GM06990 (cell line): ENCODE data around the gene NDUFAF5.

Experiments
- DNase-seq: peaks from one replicate; pipeline ENCODE4 v3.0.0-alpha.2; 2011; ENCODE audit not compliant: insufficient read length; ENCODE audit errors: extremely low read depth
- H3K27me3 ChIP-seq: replicated peaks from 2 replicates; pipeline ENCODE4 v1.6.0; 2011; ENCODE audit warnings: low read length; ENCODE audit not compliant: control insufficient read depth, insufficient read depth
- H3K36me3 ChIP-seq: 2 replicates; pipeline ENCODE4 v1.5.1; 2011; ENCODE audit warnings: low read length; ENCODE audit not compliant: control insufficient read depth, insufficient read depth
- H3K4me3 ChIP-seq: replicated peaks from 2 replicates; pipeline ENCODE4 v1.5.1; 2011; ENCODE audit warnings: low read depth, mild to moderate bottlenecking, control low read depth, low read length
- TF ChIP-seq, protein P1 (sequence below): IDR thresholded peaks from 2 replicates; pipeline ENCODE4 v1.5.1; 2011; ENCODE audit warnings: low read length, control low read depth, mild to moderate bottlenecking, inconsistent platforms; ENCODE audit not compliant: insufficient read depth, poor library complexity, severe bottlenecking

The NDUFAF5 gene

DNA sequence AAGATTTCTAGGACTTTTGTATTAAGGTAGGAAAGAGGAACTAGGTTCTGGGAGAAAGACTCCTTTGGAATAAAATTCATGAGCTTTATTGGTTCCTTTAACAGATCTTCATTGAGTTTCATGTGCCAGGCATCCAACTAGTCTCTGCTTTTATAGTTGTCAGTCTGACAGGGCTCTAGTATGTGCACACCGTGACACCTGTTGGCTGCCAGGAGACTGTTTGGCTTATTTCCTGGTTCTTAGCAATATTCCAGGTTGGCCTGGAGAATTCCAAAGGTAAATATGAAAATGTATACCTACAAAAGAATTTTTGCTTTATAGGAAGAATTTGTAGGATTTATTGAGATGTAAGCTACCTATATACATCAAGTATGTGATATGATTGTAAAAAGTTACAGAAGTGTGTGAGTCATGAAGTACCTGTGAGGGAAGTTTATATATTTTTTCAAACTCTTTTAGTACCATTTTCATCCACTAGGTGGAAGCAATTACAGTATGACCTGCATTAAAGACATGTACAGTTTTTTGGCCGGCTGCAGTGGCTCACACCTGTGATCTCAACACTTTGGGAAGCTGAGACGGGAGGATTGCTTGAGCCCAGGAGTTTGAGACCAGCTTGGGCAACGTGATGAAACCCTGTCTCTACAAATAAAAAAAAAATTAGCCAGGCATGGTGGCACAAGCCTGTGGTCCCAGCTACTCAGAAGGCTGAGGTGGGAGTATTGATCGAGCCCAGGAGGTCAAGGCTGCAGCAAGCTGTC is 35.2 kb downstream of the NDUFAF5 start:
- H3K36me3 ChIP-seq = peaks cover 6% of the 10 kb centered on the region
- TF ChIP-seq, protein P1, sequence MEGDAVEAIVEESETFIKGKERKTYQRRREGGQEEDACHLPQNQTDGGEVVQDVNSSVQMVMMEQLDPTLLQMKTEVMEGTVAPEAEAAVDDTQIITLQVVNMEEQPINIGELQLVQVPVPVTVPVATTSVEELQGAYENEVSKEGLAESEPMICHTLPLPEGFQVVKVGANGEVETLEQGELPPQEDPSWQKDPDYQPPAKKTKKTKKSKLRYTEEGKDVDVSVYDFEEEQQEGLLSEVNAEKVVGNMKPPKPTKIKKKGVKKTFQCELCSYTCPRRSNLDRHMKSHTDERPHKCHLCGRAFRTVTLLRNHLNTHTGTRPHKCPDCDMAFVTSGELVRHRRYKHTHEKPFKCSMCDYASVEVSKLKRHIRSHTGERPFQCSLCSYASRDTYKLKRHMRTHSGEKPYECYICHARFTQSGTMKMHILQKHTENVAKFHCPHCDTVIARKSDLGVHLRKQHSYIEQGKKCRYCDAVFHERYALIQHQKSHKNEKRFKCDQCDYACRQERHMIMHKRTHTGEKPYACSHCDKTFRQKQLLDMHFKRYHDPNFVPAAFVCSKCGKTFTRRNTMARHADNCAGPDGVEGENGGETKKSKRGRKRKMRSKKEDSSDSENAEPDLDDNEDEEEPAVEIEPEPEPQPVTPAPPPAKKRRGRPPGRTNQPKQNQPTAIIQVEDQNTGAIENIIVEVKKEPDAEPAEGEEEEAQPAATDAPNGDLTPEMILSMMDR = peak; percentile 54
- no peak overlapping the region for H3K4me3 ChIP-seq
- DNase-seq = peak; percentile 6
- H3K27me3 ChIP-seq = no peaks in the 10 kb centered on the region

DNA sequence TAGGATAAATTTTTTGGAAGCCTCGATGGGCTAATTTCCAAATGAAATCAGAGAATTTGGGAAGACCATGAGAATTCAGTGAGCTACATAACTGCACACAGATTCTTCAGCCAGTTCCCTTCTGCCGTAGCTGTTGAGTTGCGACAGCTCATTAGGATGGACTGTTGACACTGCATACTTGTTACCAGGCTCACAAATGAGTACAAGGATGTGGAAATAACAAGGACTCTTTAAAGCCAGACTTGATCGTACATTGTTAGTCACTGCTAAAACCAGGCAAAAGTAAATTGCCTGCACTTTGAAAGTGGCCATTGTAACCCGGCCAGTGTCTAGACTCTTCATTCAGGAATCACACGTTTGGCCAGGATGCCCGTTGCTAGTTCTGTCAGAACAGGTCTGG is 37.0 kb downstream of the NDUFAF5 start:
- TF ChIP-seq, protein P1 = no peak
- Histone ChIP-seq H3K4me3 (no peak overlapping the region), H3K27me3 (no peaks in the 10 kb centered on the region), H3K36me3 (peaks cover 2% of the 10 kb centered on the region)
- no peak for DNase-seq

- peaks cover 2% of the 10 kb centered on the region for H3K36me3 ChIP-seq
- no peaks in the 10 kb centered on the region for H3K27me3 ChIP-seq
- H3K4me3 ChIP-seq = no peak overlapping the region
- TF ChIP-seq, protein P1 = no peak
- DNase-seq = no peak
Measured at GRCh38 chr20:13822459-13822858, 37.6 kb downstream of the NDUFAF5 start.

- Histone ChIP-seq H3K36me3 (no peaks in the 10 kb centered on the region), H3K27me3 (no peaks in the 10 kb centered on the region), H3K4me3 (no peak overlapping the region)
- TF ChIP-seq, protein P1 = no peak
- no peak for DNase-seq
Measured at GRCh38 chr20:13824459-13824858, 39.6 kb downstream of the NDUFAF5 start.

GRCh38 chr20:13825465-13825864 is 40.6 kb downstream of the NDUFAF5 start:
- Histone ChIP-seq H3K27me3 (no peaks in the 10 kb centered on the region), H3K36me3 (no peaks in the 10 kb centered on the region), H3K4me3 (no peak overlapping the region)
- no peak for DNase-seq
- TF ChIP-seq, protein P1 = no peak
